ENCODE measurements around the gene DAO. TPM values are rescaled to one million over a fixed set of nuclear protein-coding genes. Genes with fewer than 3 reads are reported as not detected.

Gene DAO
- total RNA-seq, 4 donors from 2014 or later: not detected

DNA sequence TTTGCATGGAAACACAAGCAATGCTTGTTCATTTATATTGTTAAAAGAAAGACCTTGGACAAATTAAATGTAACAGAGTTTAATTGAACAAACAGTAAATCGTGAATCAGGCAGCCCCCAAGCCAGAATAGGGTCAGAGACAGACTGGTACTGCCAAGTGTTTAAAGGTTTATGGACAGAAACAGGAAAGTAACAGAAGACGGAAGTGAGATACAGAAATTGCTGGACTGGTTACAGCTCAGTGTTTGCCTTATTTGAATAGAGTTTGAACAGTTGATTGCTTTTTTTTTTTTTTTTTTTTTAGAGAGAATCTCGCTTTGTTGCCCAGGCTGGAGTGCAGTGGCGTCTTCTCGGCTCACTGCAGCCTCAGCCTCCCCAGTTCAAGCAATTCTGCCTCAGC is 50.3 kb downstream of the DAO start:
- Histone ChIP-seq H3K27me3 (no peaks in the 10 kb centered on the region), H3K4me3 (no peak overlapping the region), H3K9me3 (no peaks in the 10 kb centered on the region), H3K4me1 (no peaks in the 10 kb centered on the region), H3K27ac (no peak overlapping the region), H3K36me3 (no peaks in the 10 kb centered on the region)
- 69 to 70% methylated on average over 5 of the region's 5 CpGs for WGBS, 2 donors
- DNase-seq (ENCODE audit: low spot score in 2 of 2): no peak
- TF ChIP-seq, protein P1, sequence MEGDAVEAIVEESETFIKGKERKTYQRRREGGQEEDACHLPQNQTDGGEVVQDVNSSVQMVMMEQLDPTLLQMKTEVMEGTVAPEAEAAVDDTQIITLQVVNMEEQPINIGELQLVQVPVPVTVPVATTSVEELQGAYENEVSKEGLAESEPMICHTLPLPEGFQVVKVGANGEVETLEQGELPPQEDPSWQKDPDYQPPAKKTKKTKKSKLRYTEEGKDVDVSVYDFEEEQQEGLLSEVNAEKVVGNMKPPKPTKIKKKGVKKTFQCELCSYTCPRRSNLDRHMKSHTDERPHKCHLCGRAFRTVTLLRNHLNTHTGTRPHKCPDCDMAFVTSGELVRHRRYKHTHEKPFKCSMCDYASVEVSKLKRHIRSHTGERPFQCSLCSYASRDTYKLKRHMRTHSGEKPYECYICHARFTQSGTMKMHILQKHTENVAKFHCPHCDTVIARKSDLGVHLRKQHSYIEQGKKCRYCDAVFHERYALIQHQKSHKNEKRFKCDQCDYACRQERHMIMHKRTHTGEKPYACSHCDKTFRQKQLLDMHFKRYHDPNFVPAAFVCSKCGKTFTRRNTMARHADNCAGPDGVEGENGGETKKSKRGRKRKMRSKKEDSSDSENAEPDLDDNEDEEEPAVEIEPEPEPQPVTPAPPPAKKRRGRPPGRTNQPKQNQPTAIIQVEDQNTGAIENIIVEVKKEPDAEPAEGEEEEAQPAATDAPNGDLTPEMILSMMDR (IDR thresholded peaks at IDR 0.05): no peak
- no peak for TF ChIP-seq EP300 (IDR thresholded peaks at IDR 0.05)
- TF ChIP-seq POLR2A (IDR thresholded peaks at IDR 0.05): no peak

DNA sequence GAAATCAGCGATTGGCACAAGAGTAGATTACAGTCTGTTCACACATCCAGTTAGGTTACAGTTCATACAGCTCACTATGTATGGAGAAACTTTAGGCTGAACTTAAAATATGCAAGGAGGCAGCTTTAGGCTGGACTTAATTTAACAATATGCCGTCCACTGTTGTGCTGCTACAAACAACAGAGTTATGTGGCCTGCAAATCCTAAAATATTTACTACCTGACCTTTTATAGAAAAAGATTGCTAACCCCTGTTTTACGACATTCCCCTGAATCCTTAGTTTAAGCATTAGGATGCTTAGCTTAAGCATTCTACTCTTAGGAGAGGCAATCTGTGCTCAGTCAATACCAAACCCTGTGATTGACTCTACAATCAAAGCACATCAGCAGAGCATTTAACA is 50.9 kb downstream of the DAO start:
- DNase-seq (ENCODE audit: low spot score in 2 of 2): no peak
- 88 to 89% methylated on average over 3 of the region's 3 CpGs for WGBS, 2 donors
- TF ChIP-seq, protein P1 (IDR thresholded peaks at IDR 0.05): no peak
- no peak for TF ChIP-seq EP300 (IDR thresholded peaks at IDR 0.05)
- TF ChIP-seq POLR2A (IDR thresholded peaks at IDR 0.05): no peak
- no peaks in the 10 kb centered on the region for H3K9me3 ChIP-seq
- H3K27ac ChIP-seq: no peak overlapping the region
- H3K4me1 ChIP-seq: no peaks in the 10 kb centered on the region
- no peaks in the 10 kb centered on the region for H3K36me3 ChIP-seq
- no peaks in the 10 kb centered on the region for H3K27me3 ChIP-seq
- no peak overlapping the region for H3K4me3 ChIP-seq

DNA sequence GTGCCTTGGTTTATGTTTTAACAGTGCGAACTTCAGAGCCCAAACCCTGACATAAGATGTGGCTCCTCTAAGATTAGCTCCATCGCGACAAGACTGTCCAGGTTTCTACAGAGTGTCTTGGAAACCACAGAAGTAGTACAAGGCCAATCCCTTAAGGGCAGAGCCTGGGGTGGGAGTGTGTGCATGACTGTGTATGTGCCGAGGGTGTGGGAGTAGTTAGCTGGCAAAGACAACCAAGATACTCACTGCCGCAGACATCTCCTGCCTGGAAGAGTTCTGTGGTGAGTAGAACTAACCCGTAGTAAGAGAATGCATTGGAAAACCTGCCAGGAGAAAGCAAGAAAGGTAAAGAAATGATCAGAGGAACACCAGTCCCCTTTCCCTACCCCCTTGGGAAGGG is 54.1 kb downstream of the DAO start:
- WGBS, 2 donors: 80 to 85% methylated on average over 6 of the region's 6 CpGs
- H3K9me3 ChIP-seq: no peaks in the 10 kb centered on the region
- H3K27ac ChIP-seq: no peak overlapping the region
- H3K27me3 ChIP-seq: no peaks in the 10 kb centered on the region
- TF ChIP-seq, protein P1 (IDR thresholded peaks at IDR 0.05): no peak
- no peak for TF ChIP-seq EP300 (IDR thresholded peaks at IDR 0.05)
- TF ChIP-seq POLR2A (IDR thresholded peaks at IDR 0.05): no peak
- H3K4me3 ChIP-seq: no peak overlapping the region
- H3K36me3 ChIP-seq: no peaks in the 10 kb centered on the region
- no peak for DNase-seq (ENCODE audit: low spot score in 2 of 2)
- H3K4me1 ChIP-seq: no peaks in the 10 kb centered on the region

DNA sequence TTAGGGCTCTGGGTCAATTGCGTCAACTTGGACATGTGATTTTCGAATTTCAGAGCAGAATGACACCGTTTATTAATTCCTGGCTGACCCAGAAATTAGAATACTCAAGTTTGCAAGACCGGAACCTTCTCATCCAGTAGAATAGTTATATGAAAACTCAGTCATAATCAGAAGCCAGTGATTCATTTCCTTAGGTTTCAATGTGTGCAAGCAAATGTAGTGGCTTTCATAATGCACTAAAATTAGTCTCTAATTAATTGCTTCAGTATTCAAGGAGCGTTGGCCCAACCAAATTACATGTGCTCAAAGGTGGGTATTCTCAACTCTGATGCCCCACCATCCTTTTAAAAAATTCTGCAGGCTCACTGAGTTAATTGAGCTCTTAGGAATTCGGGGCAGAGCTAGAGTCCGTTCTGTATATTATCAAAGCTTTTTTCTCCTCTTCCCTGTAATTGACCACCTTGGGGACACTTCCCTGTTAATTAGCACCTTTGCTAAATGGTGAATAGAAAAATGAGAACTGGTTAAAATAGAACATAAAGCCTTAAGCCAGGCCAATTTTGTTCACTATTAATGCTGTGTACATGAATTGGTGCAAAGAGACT is 55.4 kb downstream of the DAO start:
- no peak for DNase-seq (ENCODE audit: low spot score in 2 of 2)
- TF ChIP-seq, protein P1 (IDR thresholded peaks at IDR 0.05): no peak
- TF ChIP-seq POLR2A (IDR thresholded peaks at IDR 0.05) (no peak), EP300 (IDR thresholded peaks at IDR 0.05) (no peak)
- H3K4me1 ChIP-seq: no peaks in the 10 kb centered on the region
- H3K27me3 ChIP-seq: no peaks in the 10 kb centered on the region
- H3K9me3 ChIP-seq: no peaks in the 10 kb centered on the region
- 77 to 78% methylated on average over 7 of the region's 7 CpGs for WGBS, 2 donors
- H3K36me3 ChIP-seq: no peaks in the 10 kb centered on the region
- H3K27ac ChIP-seq: no peak overlapping the region
- H3K4me3 ChIP-seq: no peak overlapping the region

DNA sequence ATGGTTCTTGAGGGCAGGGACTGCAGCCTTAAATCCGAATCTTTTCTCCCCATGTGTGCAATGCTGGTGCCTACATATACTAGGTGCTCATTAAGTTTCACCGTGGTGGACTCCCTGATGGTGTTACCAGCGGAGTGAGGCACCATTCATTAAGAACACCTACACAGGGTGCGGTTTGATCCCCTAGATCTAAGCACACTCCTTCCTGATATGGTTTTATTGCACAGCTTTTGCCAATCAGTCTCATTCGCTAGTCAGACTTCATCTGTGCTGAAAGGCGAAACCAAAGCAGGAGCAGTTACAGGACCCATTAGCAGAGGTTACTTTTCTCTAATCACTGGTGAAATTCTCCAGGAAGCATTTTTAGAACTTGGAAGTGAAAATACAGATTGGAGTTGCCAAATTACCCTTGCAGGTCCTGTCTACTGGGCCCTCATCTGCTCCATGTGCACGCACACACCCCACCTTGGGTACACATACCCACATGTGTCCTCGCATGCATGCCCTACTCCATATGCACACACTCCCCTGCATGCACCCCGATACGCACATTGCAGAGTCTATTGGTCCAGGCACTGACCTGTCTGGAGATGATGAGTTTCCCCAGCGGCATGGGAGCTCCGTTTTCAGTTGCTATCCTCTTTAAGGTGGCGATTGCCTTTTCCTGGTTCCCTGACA is 58.5 kb downstream of the DAO start:
- H3K27me3 ChIP-seq: no peaks in the 10 kb centered on the region
- no peaks in the 10 kb centered on the region for H3K9me3 ChIP-seq
- TF ChIP-seq EP300 (IDR thresholded peaks at IDR 0.05): no peak
- no peak for TF ChIP-seq POLR2A (IDR thresholded peaks at IDR 0.05)
- TF ChIP-seq, protein P1 (IDR thresholded peaks at IDR 0.05): no peak
- no peak overlapping the region for H3K27ac ChIP-seq
- WGBS, 2 donors: 79% methylated on average over 13 of the region's 13 CpGs
- no peaks in the 10 kb centered on the region for H3K36me3 ChIP-seq
- DNase-seq (ENCODE audit: low spot score in 2 of 2): no peak
- no peaks in the 10 kb centered on the region for H3K4me1 ChIP-seq
- no peak overlapping the region for H3K4me3 ChIP-seq
